ENCODE results near the gene ARHGEF4.
"Not testable (repeated sequence)": the region's sequence is repeated elsewhere in the genome, so short reads cannot be mapped to it uniquely, and the experiment has no call there.

The ARHGEF4 gene

DNA sequence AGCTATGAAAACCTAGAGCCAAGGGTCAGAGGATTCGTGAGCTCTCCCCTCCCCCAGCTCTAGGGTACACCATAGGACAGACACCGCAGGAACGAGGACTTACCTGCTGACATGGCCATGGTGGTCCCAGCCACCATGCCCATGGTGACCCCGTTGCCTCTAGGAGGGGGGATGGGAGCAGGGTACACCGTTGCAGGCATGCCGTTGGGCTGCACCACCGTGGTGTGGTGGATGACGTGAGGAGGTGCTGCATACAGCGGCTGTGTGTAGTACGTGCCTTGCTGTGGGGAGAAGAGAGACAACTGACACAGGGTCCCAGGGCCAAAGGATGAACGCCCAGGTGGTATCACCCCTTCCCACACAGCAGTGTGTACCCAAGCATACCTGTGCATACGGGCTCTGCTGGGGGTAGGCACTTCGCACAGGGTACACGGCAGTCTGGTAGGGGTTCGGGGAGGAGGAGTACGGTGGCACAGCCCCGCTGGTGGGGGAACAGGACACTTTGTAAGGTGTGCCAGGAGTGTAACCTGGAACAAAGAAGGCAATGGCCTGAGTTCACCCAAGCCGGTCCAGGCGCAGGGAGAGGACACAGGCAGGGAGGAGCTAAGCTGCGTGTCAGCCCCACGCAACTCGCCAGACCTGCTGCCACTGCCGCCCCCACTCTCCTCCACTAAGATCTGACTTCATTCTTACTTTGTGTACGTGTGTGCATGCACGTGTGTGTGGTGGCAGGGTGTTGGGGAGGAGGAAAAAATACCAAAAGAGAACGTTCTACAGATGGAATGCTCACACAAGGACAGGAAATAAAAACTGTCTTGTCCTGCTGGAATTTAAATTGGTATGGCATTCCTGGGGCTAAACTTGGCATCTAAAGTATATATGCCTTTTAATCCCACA, 218.7 kb downstream of the ARHGEF4 start:
- DNase-seq (ENCODE audit: low spot score) = no peak

GRCh38 chr2:131056204-131056931, 219.7 kb downstream of the ARHGEF4 start:
- no peak for DNase-seq (ENCODE audit: low spot score)

DNA sequence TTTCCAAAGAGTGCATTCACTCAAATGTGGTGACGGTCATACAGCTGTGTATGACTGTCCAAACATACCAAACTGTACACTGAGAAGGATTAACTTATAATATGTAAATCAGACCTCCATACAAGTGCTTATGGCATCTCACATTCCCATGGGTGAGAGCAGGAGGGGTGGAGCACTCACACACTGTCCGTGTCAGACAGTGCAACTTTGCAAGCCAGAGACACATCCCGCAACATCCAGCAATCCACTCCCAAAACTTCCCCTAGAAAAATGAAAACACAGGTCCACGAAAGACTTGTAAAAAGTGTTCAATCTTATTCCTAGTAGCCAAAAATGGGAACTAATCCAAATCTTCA, 220.2 kb downstream of the ARHGEF4 start:
- DNase-seq (ENCODE audit: low spot score) = no peak

DNA sequence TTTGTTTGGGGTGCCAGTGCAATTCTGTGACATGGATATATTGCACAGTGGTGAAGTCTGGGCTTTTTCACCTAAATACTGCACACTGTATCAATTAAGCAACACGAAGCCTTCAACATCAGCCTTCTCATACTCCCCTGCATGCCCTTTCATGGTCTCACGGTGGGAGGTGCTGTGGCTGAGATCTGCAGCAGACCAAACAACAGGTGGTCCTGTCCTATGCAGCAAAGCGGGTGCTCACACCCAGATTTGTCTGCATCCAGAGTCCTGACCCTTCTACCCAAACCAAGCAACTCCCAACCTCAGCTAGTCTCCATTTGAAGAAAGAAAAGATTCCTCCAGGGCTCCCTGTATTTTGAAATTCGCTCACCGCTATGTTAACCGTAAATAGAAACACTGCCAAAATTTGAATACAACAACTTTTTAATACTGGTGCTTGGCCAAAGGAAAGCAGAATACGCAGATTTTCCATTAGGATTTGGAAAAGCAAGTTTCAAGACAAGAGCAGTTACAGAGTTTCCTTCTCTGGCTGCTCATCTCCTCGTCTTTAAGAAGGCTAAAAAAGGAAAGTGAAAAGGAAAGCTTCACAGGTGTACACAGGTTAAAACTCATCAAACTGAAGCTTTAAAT, 221.6 kb downstream of the ARHGEF4 start:
- no peak for DNase-seq (ENCODE audit: low spot score)

DNA sequence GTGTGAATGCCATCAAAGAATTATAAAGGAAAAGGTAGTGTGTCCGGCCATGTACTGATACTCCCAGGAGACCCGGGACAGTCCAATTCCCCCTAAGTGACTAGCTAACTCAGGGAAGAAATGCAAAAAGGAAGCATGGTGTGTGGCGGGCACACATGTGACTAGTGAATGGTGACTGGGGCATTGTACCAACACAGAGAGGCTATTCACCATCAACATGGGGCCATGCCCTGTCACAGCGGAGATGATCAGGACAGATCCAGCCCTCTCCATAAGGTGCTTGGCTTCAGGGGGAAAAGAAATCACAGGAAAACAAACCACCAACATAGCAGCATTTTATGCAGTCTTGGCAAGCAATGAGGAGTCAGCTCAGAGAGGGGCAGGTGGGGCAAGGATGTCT, 222.2 kb downstream of the ARHGEF4 start:
- DNase-seq (ENCODE audit: low spot score) = no peak

- DNase-seq (ENCODE audit: low spot score) = no peak
Observed at GRCh38 chr2:131063501-131064283, 227.0 kb downstream of the ARHGEF4 start.

GRCh38 chr2:131064589-131065512, 228.1 kb downstream of the ARHGEF4 start:
- DNase-seq (ENCODE audit: low spot score) = no peak

- no peak for DNase-seq (ENCODE audit: low spot score)
Observed at GRCh38 chr2:131067465-131068125, 230.9 kb downstream of the ARHGEF4 start.

DNA sequence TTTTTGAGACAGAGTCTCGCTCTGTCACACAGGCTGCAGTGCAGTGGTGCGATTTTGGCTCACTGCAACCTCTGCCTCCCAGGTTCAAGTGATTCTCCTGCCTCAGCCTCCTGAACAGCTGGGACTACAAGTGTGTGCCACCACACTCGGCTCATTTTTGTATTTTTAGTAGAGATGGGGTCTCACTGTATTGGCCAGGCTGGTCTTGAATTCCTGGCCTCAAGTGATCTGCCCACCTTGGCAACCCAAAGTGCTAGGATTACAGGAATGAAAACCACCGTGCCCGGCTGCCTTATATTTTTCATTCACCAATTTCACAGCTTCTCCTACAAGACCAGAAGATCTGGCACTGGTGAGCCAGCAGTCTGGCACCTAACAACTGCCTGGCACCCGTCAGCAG, 231.5 kb downstream of the ARHGEF4 start:
- DNase-seq (ENCODE audit: low spot score) = not testable (repeated sequence)

- DNase-seq (ENCODE audit: low spot score) = not testable (repeated sequence)
Observed at GRCh38 chr2:131075578-131075977, 238.9 kb downstream of the ARHGEF4 start.

GRCh38 chr2:131076707-131077106, 240.0 kb downstream of the ARHGEF4 start:
- DNase-seq (ENCODE audit: low spot score) = no peak

- DNase-seq (ENCODE audit: low spot score) = no peak
Observed at GRCh38 chr2:131077182-131077846, 240.6 kb downstream of the ARHGEF4 start.

DNA sequence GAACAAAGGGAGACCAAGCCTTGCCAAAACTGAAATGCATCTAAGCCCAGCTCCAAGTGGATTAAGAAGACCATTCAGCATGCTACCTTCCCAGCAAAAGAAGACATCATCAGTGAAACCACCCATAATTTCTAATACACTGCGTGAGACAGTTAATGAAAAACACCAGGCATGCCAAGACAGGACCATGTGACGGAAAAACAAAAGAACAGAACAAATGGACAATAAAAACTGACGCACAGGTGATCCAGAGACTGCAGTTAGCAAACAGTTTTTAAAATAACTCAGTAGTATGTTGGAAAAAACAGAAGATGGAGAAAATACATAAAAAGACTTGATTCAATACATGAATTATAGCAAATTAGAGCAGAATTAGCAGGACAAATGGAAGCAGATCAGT, 241.3 kb downstream of the ARHGEF4 start:
- no peak for DNase-seq (ENCODE audit: low spot score)

DNA sequence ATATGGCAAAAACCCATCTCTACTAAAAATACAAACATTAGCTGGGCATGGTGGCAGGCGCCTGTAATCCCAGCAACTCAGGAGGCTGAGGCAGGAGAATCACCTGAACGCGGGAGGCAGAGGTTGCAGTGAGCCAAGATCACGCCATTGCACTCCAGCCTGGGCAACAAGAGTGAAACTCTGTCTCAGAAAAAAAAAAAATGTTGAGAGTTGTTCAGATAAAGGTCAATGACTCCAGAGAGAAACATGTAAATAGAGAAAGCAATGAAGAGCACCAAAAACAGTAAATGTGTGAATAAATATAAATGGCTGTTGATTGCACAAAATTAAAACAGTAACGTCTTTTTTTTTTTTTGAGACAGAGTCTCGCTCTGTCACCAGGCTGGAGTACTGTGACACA, 243.2 kb downstream of the ARHGEF4 start:
- not testable (repeated sequence) for DNase-seq (ENCODE audit: low spot score)

DNA sequence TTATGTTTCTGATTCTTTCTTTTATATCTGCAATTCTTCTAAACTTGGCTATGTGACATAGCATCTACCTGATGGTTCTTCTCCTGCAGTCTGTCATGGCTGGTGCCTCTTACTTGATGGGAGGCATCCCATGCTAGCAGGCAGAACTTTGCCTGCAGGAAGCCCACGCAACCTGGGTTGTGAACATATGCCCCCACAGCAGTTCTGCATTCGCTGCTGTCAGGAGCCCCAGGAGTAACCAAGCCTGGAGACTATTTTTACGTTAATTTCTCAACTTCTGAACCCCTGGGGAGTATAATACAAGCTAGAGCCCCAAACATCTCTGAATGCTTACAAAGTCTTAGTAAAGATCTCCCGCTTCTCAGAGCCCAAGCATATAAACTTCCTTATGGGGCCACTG, 244.5 kb downstream of the ARHGEF4 start:
- DNase-seq (ENCODE audit: low spot score) = no peak

- DNase-seq (ENCODE audit: low spot score) = no peak
Observed at GRCh38 chr2:131085646-131086045, 248.9 kb downstream of the ARHGEF4 start.

- DNase-seq (ENCODE audit: low spot score) = no peak
Observed at GRCh38 chr2:131092458-131093005, 255.8 kb downstream of the ARHGEF4 start.

GRCh38 chr2:131093006-131093695, 256.4 kb downstream of the ARHGEF4 start, which contains the start of gene FAM168B:
Gene FAM168B, minus strand, starts transcription at chr2:131093460. Its CDS starts 10,814 bp downstream, at chr2:131082646.
- peak; percentile 83 for DNase-seq (ENCODE audit: low spot score)

Data from CD4-positive, alpha-beta T cell treated with Interleukin-6 at 100 ng/mL for 8 hours (primary cell).